Stimulated activated CD4-positive, alpha-beta T cell treated with anti-CD3 and anti-CD28 coated beads, Interleukin-12 subunit alpha, Interleukin-12 subunit beta, amount 100 ng/mL, for 24 hours (primary cell): ENCODE data around the gene GSG1L.

Experiments used
- DNase-seq, 2 experiments: peaks; one replicate each; pipeline ENCODE4 v3.0.0-alpha.2; 2020; ENCODE audit warnings: low read depth in 2 of 2

Gene GSG1L

DNA sequence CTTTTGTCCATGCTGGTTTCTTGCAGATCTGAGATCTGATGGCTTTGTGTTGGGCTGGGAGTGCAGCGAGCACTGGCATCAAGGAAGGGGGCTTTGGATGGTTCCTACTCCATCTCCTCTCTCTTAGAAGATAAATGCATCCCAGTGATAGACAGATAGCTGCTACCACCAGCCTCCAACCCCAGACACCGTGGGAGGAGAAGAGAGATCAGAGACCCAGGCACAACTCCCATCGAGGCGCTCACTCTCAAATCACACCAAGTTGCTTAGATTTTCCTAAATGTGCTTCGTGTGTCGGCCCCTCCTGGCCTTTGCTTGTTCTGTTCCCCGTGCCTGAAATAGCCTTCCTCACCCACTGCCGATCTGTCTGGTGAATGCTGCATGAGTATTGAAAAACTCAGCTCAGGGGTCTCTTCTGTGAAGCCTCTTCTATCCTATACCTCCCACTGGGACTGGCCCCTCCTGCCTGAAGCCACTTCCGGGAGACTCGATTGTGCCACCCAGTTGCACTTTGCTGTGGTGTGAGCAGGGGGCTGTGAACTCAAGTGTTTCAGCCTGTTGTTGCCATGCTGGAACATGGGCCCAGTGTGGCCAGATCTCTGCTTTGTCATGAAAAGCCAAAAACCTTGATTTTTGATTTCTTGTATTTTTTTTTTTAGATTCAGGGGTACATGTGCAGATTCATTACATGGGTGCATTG, 242.7 kb downstream of the GSG1L start:
- DNase-seq: no peak

DNA sequence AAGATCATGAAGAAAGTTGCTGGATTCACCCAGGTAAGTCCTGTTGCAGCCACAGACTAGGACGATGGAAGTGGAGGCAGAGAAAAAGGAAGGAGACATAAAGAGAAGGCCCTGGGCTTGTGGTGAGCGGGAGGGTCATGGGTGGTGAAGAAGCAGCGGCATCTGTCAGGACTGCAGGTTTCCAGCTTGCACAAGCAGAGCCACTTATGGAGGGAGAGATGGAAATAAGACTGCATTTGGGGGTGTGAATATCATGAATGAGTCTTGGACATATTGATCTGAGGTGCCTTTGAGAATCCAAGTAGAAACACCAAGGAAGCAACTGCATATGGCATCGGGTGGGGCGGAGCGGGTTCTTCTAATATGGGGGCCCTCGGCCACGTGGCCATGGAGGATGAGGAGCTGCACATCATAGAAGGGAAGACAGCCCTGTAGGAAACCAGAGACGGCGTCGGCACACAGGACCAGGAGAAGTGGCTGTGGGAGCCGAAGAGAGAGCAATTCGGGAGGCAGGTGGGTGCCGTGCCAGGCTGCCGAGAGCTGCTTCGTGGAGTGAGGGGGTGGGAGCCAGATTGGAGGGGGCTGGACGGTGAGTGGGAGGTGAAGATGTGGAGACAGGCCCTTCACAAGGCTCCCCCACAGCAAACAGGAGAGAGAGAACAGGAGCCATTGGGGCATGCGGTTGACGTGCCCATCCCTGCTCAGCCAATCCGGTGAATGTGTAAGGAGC, 243.5 kb downstream of the GSG1L start:
- no peak for DNase-seq

DNA sequence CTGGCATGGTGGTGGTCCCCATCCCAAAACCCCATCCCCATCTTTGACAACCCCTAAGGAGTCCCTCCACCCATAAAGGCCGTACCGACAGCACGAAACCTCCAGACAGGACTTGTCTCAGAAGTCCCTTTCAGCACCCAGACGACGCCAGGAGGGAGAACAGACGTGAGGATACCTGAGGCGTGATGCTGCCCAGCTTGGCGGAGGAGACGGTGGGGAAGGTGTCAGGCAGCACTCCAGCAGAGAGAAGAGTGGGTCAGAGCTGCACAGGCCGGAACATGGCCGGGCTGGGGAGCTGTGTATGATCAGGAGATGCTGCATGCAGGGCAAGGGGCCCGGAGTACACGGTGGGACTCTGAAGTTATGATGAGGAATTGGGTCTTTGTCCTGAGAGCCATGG, 244.2 kb downstream of the GSG1L start:
- no peak for DNase-seq

DNA sequence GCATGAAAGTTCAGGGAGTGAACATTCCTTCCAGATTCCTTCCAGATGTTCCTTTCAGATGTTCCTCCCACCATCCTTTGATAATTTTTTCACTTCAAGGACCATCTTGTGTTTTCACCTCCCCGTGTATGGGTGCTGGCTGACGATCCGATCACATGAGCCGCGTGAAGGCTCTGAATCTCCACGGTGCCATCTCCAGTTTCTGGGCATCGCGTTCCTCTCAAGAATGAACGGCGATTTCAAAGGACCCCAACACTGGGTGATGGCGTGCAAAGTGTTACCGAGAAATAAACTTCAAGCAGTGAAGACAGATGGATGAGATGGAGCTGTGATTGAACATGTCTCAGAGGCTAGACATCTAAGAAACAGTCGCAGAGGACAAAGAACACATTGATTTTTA, 245.3 kb downstream of the GSG1L start:
- no peak for DNase-seq

DNA sequence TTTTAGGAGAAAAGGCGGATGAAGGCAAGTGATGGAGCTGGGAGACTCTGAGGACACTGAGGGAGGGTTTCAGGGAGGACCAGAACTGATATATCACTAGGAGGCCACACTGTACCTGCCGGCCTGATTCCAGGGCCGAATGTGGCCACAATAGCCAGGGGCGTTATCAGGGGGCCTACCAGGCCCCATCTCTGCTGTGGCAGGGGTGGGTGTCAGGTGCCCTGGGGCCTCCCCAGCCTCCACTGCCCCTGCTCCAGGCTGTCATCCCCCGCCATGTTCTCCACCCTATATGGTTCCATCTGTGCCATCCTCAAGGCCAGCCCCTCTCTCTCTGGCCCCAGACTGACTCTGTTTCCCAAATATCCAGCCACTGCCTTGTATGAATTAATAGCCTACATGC, 246.5 kb downstream of the GSG1L start:
- DNase-seq: no peak

DNA sequence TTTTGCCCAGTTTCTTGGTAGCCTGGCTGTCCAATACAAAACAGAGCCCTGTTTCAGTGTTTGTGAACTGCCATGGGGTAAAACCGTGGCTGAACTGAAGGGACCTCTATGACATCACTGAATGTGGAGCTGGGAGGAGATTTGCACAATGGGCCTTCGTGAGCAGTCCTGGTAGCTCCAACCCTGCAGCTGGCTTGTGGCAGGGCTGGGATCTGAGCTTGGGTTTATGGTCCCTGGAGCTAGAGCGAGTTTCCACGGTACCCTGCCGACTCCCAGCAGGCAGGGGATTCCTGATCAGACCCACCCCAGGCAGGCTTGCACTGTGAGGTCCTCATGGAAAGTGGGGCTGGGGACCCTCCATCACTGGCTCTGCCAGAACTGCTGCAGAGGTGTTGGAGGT, 247.0 kb downstream of the GSG1L start:
- DNase-seq: no peak

DNA sequence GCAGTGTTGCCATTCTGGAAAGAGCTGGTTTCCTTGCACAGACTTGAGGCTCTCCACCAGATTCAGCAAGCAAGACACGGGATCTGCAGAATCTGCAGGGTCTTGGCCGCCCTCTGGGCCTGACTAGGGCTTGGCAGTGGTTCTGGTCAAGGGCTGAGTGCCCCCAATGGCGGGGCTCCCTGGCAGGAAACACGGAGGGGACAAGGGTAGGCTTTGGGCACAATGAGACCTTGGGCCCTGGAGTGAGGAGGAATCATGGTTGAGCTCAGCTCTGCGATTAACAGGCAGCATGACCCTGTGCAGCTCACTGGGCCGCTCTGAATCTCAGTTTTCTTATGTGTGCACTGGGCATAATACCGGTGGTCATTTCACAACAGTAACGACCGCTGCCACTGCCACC, 249.9 kb downstream of the GSG1L start:
- DNase-seq: no peak

DNA sequence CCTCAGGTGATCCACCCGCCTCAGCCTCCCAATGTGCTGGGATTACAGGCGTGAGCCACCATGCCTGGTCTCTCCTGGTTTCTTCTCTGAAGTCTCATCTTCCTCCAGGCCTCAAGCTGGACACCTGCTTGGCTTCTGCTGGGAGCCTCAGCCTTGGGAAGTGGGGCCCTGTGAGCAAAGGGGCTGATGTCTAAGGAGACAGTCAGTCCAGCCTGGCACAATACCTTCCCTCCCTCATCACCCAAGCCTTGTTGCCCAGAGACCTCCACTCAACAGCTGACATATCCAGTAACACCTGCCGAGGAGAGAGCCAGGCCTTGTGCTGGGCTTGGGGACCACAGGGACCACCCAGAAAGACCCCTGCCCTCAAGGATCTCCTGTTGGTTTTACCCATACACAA, 251.6 kb downstream of the GSG1L start:
- no peak for DNase-seq

DNA sequence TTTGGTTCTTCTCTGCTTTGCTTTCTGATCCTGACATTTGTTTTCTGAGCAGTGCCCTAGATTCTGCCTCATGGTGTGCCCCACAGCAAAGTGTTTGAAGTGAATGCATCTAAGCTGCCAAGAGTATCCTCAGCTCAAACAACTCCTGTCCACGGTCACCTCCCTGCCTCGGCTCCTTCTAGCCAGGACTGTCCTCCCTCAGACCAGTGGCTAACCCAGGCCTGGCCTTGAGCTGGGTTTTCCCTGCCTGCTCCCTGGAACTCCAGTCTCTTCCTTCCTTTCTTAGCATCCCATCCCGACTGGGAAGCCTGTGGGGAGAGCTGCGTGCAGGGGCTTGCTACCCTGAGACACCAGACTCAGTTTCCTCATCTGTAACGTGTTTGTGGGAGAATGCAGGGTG, 256.5 kb downstream of the GSG1L start:
- no peak for DNase-seq

DNA sequence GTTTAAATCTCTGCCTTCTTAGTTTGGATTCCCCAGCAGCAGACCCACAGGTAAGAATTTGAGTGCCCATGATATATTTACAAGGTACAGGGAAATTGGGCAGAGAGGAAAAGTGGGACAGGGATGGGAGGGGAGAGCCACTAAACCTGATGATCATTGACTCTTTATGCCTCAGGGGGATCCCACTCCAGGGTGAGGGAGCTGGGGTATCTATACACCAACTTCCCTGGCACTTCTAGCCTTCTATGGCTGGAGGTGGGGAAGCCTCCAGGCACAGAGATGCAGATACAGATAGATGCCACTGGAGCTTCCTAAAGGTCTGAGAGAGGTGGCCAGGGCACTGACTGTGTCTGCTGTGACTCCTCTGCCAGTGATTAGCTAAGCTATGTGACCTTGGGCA, 257.1 kb downstream of the GSG1L start:
- DNase-seq: no peak

DNA sequence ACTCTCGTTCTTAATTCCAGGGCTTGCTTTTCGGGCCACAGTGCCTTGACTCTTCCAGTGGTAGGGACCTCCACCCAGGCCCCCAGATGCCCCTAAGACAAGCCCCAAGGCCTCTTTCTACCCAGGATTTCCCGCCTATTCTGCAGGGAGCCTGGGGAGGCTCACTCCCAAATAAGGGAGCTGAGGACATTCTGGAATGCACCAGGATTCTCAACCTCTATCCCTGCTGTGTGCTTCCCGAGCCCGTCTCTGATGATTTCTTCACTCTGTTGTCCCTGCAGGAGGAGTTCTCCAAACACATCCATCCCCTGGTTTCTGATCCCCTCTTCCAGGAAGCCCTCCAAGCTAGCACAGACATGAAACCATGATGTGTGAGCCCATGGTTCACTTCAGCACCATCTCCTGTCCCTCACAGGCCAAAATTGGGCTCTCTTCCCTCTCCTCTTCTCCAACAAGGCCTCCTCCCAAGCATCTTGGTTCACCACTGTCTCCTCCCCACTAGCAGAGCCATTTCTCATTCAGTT, 257.6 kb downstream of the GSG1L start:
- DNase-seq: no peak

DNA sequence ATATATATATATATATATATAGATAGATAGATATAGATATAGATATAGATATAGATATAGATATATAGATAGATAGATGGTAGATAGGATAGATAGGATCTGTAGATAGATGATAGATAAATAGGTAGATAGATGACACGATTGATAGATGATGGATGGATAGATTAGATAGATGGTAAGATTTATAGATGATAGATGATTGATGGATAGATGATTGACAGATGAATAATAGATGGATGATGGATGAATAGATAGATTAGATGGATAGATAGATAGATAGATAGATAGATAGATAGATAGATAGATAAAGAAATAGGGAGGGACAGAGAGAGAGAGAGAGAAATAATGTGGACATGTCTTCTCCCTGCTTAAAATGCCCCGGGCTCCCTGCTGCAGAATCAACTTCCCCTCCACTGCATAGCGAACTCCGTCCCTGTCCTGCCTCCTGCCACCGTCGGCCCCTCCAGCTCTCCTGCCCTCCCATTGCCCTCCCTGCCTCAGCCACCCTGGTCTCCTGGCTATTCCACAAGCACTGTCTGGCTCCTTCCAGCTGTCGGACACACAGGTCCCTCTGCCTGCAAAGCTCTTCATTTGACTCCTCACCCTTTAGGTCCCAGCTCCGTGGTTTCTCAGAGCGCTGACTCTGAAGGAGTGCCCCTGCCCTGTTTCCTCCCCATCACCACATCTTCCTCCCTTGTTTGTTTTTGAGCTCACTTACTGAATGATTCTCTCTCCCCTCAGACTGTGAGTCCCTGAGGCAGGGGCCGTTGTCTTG, 259.6 kb downstream of the GSG1L start:
- DNase-seq: no peak

DNA sequence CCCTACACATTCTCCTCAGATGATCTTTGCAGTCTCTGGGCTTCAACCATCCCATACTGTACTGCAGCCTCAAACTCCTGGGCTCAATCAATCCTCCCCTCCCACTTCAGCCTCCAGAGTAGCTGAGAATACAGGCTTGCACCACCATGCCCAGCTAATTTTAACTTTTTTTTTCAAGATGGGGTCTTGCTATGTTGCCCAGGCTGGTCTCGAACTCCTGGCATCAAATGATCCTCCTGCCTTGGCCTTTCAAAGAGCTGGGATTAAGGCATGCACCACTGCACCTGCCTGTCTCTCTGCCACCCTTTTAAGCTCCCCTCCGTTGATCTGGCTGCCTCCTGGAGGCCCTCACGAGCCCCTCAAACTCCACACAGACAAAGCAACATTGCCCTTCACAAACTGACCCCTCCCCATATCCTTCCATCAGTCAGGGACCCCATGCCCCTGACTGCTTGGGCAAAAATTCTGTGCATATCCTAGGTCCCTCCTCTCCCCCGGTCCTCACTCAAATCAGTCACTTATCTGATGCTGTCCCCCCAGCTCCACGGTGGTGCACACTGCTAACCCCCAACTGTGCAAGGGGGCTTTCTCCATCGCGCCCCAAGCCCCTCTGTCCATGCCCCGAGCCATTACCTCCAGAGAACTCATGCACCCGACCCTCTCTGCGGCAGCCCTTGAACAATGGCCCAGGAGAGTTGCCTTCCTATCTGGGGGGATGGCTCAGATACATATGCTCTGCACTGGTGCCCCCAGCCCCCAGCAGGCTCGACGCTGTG, 260.7 kb downstream of the GSG1L start:
- DNase-seq: no peak

DNA sequence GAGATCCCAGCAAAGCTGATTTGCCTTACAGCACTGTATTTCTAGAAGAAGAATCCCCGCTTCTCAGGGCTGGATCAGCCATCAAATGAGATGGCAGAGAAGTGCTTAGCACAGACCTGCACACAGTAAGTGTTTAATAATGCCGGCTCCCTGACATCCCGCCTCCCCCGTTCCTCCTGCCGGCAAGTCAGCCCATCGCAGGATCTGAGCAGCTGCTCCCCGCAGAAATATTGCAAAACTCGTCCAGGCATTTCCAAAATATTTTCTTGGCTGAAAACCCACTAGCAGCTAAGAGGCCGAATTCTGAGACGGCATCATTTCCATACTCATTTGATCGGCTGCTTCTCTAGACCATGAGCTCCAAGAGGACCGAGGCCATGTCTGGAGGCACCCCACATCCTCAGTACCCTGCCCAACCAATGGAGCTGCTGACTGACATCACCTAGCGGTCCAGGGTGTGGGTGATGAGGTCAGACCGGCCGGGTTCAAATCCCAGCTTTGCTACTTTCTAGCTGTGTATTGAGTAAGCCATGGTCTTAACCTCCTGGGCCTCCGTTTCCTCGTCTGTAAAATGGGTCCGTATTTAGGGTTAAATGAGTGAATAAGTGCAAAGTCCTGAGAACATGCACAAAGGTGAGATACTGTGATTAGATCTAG, 262.1 kb downstream of the GSG1L start:
- no peak for DNase-seq

DNA sequence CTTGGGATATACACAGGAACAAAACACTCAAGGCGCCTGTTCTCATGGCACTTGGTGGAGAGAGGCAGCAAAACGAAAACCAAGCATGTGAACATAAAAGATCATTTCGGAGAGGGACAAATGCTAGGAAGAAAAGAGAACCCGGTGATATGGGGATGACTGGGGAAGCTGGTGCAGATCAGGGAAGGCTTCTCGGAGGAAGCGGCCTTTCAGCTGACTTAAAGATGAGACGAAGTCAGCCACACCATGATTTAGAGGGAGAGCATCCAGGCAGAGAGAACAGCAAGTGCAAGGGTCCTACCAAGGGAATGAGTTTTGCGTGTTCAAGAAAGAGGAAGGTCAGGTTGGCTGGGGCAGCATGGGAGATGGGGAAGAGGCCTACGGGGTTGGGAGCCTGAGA, 262.7 kb downstream of the GSG1L start:
- no peak for DNase-seq

DNA sequence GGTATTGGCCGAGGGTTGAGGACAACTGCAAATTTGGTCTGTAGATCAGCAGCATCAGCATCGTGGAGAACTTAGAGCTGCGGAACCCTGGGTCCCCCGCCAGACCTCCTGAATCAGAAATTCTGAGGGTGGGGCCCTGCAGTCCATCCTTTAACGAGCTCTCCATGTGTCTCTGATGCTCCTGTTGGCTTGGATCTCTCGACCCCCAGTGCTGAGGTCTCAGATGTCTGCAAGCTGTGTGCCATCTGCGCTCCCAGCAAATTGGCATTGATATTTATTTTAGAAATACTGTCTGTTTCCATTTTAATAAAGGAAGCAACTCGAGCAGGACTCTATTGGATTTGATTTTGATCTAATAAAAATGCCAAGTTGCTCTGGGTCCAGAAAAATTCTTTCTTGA, 263.6 kb downstream of the GSG1L start:
- DNase-seq: no peak

DNA sequence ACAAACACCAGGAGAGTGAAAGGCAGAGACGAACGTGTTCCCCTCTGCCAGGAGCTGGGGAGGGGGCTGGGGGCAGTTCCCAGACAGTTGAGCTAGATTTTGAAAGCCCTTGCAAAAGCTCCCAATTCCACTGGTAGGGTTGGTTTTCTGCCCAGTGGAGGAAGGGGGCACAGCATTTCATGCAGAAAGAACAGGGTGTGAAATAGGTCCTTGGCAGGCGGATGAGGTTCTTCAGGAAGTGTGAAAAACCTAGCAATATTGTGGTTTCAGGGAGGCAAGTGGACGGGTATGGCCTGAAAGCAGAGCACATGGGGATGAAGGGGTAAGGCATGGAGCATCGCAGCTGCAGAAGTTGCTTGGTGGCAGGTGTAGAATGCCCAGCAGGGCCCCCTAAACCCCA, 265.3 kb downstream of the GSG1L start:
- no peak for DNase-seq

DNA sequence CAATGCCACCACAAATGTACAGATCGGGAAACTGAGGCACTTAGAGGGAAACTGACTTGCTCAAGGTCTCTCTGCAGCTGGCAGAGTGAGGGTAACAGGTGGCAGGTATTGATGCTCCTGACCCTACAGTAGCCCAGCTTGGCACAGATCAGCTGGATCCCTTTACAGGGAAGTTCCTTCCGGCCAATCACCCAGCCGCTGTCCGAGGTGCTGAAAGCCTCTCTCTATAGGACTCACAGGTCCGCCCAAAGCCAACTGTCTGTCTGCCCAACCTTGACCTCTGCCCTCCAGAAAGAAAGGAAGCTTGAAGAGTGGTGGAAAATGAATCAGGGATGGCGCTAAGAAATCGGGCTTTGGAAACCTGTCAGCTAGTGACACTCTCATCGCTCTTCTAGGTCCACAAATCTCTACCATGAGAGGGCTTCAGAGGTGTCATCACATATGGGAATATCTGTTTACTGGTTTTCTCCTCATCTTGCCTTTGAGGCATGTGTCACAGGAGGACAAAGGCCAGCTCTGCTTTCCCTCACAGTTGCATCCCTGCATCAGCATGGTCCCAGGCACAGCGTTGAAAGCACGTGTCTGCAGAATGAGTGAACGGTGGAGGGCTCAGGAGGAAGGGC, 267.4 kb downstream of the GSG1L start:
- DNase-seq: no peak

DNA sequence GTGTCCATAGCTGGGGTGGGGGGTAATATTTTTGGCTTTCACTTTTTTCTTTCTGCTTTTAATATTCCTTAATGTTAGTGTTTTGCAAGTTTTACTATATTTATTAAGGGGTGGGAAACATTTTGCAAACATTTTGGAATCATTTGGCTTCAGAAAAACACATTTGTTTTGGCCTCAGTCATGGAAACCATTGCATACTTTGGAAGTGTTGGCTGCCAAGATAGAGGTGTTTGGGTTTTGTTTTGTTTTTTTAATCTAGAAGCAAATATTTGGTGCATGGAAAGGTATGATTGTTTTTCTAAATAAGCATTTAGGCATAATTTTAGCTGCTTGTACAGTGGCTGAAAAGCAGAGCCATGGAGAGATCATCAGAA, 270.3 kb downstream of the GSG1L start:
- DNase-seq: no peak

DNA sequence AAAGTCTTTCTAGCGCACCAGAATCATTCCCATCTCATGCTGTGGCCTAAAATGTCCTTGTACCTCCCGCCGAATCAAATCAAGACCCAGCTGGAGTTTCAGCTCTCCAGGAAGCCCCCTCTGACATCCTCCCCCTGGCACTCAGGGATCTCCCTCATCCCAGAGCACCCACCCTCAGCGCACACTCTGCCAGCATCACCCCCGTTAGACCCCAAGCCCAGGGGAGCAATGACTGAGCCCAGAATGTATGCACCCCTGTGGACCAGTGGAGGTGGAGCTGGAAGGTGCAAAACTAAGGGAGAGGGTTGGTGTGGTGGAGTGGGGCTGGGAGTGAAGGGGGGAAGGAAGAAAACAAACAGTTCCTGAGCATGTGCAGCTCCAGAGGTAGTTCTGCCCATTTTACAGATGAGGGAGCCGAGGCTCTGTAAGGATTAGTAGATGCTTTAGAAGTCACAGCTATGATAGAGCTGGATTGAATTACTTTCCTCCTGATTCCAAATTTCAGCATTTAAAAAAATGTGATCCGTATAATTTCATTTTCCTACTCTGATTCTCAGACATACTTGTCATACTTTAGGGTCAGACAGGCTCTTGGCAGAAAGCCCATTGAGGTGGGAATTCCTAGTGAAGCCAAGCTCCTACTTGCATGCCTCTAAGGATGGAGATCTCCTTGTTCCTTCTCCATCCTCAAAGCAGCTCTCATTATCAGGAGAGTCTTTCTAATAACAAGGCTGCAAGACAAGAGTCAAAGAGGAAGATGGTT, 270.8 kb downstream of the GSG1L start:
- DNase-seq: no peak
